ENCODE data around the gene LIN28A. TPM values are rescaled to one million over a fixed set of nuclear protein-coding genes. Genes with fewer than 3 reads are reported as not detected.
"Not testable (repeated sequence)": the region's sequence is repeated elsewhere in the genome, so short reads cannot be mapped to it uniquely, and the experiment has no call there.

Gene LIN28A, protein sequence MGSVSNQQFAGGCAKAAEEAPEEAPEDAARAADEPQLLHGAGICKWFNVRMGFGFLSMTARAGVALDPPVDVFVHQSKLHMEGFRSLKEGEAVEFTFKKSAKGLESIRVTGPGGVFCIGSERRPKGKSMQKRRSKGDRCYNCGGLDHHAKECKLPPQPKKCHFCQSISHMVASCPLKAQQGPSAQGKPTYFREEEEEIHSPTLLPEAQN
- not detected in 2 replicates for total RNA-seq (2014; rRNA removed; shearing (Covaris generic))

DNA sequence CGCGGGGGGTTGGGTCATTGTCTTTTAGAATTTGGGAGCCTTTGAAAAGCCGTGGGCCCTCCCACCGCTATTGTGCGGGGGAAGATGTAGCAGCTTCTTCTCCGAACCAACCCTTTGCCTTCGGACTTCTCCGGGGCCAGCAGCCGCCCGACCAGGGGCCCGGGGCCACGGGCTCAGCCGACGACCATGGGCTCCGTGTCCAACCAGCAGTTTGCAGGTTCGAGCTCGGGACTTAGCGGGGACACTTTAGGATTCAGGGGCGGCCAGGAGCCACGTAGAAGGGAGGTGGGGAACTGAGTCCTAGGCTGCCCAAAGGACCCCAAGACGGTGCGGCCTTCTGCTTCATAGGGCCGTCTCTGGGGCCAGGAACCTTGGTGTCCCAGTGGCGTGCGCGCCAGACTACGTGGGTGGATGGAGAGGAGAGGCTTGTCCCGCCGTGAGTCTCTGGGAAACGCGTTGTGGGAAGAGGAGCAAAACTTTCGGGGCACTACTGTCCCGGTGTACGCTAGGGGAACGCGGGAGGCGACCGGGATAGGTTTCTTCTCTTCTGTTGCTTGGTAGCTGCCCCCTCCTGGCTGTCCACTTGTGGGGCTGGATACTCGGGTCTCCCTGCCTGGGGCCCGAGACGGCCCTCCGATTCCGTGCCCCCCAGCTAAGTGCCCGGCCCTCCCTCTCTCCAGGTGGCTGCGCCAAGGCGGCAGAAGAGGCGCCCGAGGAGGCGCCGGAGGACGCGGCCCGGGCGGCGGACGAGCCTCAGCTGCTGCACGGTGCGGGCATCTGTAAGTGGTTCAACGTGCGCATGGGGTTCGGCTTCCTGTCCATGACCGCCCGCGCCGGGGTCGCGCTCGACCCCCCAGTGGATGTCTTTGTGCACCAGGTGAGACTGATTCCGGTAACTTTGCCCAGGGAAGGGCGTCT lies at the start of gene LIN28A:
Gene LIN28A, plus strand, starts transcription at position 112 of the 918 bp plus-strand sequence. Its CDS starts 75 bp downstream, at position 187.
- no peak for DNase-seq (ENCODE audit: low read depth)

DNA sequence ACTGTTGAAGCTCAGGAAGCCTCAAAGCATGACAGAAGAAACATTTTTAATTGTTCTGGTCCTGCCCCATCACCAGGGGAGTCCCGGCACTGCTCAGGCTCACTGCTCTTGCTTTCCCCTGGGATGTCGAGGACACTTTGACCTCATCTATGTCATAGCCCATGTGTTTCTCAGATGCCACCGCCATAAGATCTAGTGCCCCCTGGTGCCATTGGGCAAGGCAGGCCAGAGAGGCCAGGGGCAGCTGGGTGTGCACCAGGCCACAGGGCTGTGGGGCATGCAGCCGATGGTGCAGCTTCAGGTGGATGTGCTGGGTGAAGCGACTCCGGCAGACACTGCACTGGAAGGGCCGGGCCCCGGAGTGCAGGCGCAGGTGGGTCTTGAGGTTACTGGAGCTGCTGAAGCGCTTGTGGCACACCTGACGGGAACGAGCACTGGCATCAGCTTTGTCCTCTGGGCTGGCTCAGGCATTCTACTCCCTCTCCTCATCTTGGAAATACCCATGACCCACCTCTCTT lies 49.0 kb upstream of the LIN28A start:
- no peak for DNase-seq (ENCODE audit: low read depth)

DNA sequence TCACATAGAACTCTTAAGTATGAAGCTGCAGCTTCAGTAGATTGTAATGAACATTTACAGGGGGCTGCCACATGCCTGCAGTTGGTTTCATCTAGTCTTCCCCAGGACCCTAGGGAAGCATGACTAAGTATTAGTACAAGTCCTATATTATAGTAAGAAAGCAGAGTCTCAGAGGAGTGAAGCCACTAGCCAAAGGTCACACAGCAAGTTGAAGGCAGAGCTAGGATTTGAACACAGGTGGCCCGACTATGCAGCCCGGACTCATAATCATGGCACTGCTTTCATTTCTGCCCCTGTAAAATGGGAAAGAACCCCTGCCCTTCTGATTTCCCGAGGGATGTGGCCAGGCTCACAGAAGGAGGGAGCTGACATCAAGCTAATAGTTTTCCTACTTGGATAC lies 48.3 kb upstream of the LIN28A start:
- no peak for DNase-seq (ENCODE audit: low read depth)

DNA sequence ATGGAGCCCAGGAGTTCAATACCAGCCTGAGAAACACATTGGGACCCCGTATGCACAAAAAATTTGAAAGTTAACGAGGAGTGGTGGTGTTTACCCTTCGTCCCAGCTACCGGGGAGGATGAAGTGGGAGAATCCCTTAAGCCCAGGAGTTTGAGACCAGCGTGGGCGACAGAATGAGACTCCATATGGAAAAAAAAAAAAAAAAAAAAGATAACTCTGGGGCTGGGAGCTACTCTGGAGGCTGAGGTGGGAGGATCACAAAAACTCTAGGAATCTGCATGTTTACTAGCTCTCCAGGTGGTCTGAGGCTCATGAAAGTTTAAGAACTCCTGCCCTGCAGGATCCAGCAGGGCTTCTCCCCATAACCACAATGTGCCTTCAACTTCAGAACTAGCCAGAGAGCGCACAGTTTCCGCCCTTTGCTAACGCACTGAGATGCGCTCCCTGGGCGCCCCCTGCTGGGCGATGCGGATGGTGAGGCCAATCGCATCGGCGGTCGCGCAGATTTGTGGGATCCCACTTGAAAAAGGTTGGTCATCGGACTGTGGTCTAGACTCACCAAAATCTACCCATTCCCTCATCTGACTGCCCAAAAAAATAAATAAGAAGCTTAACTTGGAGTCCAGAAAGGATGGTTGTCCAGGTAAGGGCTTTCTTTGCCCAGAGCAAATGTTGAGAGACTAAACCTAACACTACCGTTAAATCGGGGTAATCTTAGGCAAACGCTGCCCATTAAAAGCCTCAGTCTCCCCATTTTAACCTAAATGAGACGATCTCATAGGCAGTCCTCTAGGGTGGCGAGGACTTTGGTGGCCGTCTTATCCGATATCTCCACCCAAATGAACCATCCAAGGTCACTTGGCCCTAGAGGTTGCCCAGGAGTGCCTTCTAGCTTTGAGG lies 46.8 kb upstream of the LIN28A start:
- DNase-seq (ENCODE audit: low read depth), result peak; percentile 76

DNA sequence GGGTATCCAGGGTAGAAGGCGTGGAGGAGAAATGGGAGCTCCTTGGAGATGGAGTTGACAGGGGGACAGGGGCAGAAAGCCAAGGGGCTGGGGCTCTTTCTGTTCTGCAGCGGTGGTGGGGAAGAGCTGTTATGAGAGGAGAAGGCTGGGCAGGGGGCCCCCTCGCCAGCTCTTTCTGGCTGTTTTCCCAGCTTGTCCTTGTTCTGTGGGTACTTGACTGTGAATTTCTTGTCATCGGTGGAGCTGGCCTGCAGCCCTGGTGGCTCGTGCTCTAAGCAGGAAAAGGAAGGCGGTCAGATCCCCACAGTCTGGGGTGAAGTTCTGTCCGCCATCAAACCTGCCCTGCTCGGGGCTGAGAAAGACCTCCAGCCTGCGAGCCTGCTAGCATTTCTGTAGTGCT lies 45.7 kb upstream of the LIN28A start:
- no peak for DNase-seq (ENCODE audit: low read depth)

DNA sequence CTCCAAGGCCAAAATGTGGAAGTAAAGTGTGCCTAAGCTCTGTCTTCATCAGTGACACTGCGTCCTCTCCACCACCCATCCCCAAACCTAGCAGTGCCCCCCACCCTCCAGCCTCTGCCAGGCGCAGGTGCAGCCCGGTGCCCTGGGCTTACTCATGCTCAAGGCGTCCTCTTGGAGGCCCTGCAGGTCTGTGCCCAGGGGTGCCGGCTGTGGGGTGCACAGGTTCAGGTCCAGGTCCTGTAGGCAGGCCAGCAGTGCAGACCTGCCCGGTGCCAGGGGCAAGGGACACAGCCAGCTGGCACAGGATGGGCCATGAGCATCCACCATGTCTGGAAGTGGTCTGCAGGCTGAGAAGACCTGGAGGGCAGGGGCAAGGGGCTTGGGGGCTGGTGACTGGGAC lies 43.2 kb upstream of the LIN28A start:
- DNase-seq (ENCODE audit: low read depth), result no peak

DNA sequence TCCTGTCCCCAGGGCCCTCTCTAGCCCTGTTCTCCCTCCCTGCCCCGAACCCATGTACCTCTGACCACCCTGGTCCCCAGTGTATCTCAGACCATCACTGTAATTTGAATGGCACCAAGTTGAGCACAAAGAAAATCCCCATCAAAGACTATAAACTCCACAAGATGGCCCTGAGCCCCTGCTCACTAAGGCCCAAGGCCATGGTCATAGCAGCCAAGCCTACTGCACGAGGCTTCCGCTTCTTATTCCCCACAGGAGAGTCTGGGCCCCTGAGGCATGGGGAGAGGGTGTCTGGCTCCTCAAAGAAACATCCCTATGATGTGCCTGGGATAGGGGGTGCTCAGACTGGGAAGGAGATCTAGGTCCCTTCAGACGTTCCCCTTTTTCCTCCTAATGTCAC lies 42.6 kb upstream of the LIN28A start:
- DNase-seq (ENCODE audit: low read depth), result no peak

DNA sequence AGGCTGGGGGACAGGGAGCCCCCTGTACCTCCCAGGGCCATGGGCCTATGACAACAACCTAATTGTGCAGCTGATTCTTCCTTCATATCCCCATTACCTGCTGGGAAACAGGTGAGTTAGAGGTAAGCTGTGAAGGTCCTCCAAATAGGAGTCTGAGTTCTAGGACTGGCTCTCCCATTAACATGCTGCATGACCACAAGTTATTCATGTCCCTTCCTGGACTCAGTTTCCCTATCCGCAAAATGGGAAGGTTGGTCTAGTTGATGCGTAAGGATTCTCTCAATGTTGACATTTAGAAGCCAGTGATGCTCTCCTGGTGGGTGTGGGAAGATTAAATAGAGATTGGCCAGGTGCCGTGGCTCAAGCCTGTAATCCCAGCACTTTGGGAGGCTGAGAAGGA lies 42.1 kb upstream of the LIN28A start:
- no peak for DNase-seq (ENCODE audit: low read depth)

DNA sequence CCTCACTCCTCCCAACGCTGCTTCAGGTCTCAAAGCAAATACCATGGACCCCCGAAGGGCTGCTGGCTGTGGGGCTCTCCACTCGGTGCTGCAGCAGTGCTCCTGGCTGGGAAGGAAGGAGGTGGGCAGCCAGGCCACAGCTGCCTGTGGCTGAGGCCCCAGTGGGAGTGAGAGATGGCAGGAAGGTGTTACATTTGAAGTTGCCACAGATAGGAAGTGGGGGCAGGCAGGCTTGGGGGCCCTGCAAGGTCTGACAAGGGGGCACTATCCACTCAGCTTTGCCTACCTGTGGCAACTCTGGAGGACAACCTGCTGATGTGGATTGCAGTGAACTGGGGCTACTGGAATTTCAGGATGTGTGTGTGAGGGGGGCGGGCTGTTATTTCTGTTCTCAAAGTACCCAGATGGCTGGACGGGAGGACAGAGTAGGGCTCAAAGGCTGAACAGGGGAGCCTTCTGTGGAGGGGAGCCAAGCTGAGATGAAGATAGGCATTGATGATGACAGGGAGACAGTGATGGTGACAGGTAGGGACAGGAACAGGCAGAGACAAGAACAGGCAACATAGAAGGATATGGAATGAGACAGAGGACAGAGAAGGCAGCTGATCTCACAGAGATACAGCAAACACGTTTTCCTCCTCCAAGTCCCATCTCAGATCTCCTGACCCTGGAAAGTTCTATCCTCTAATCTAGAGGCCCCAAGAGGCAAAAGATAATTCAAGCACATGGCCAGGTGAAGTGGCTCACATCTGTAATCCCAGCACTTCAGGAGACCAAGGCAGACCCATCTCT lies 39.8 kb upstream of the LIN28A start:
- DNase-seq (ENCODE audit: low read depth), result no peak

DNA sequence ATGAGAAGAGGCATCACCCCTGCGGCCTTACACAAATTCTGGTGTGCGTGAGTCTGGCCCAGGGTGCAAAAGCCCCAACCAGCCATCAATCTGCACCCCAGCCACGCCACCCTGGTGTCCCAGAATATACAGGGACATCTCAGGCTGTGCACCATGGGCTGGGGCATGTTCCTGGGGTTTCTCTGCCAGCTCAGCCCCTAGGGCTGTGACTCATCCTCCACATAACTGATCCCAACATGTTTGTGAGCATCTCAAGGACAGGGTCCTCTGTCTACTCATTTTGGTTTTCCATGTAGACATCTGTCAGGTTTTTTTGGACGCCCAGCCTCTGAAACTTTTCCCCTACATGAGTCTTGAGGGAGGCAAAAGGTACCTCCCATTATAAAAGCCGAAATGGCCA lies 38.6 kb upstream of the LIN28A start:
- DNase-seq (ENCODE audit: low read depth), result peak; percentile 75

DNA sequence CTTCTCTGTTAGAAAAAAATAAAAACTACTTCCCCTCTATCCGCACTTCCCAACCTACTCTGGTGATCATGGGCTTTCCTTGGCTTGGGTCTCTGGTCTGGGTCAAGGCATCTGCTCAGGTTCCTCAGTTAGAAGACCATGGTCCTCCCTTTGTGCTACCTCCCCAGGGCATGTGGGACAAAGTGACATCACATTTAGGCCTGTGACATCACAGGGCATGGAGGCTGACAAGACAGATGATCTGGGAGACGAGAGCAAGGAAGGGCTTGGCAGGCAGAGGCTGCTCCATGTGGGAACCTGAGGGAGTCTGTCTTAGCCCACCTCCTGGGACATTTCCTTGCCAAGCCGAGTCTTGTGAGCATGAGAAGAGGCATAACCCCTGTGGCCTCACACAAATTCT lies 38.0 kb upstream of the LIN28A start, which contains the start of gene ZNF683:
Gene ZNF683, minus strand, starts transcription at position 140 of the 400 bp plus-strand sequence. CDS start 4,179 bp downstream, outside the sequence.
- not testable (repeated sequence) for DNase-seq (ENCODE audit: low read depth)

DNA sequence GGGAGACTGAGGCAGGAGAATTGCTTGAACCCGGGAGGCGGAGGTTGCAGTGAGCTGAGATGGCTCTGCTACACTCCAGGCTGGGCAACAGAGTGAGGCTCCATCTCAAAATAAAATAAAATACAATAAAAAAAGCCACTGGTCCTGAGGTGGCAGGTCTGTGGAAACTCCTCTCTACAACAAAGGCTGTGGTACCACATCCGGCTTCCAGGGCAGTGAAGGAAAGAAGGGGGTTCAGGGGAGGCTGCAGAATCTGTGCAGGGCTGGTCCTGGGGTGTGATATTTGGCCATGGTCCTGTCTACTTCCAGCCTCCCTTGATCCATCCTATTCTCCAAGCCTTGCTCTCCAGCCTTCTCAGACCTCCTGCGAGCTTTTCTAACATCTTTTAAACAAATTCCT lies 37.3 kb upstream of the LIN28A start:
- DNase-seq (ENCODE audit: low read depth), result no peak

DNA sequence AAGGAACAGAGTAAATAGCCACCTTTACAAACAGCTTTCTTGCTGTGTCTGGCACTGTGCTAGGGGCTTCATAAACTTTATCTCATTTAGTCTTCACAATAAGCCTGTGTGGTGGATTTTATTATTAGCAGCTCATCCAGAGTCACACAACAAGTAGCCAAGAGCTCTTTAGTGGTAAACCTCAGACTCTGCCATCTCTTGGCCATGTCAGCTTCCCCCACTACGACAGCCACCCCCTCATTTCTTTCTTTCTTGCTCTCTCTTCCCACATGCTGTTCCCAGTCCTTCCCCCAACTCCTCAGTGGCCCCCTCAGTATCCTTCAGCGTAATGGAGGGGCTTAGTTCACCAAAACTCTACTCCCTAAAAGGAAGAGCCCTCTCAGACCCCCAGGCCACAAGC lies 36.8 kb upstream of the LIN28A start:
- no peak for DNase-seq (ENCODE audit: low read depth)

DNA sequence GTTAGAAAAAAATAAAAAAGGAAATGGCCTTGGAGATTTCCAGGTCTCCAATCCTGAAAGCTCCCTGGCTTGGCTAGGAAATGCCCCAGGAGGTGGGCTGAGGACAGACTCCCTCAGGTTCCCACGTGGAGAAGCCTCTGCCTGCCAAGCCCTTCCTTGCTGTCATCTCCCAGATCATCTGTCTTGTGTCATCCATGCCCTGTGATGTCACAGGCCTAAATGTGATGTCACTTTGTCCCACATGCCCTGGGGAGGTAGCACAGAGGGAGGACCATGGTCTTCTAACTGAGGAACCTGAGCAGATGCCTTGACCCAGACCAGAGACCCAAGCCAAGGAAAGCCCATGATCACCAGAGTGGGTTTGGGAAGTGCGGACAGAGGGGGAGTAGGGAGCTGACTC lies 36.3 kb upstream of the LIN28A start:
- not testable (repeated sequence) for DNase-seq (ENCODE audit: low read depth)

DNA sequence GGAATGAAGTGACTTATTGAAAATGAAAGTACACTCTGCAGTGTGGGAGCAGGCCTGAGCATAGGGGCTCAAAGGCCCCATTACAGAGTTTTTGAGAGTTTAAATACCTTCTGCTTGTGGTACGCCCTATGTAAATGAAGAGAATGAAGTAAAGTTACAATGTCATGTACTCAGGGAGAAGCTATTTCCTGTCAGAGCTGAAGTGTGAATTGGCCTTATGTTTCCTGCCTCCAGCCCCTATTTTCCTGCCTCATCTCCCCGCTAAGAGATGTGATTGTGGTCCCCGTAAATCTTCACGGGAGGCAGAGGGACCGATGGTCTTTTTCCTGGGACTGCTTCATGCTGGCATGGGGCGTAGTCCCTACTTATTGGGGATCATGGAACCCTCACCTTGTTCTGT lies 35.5 kb upstream of the LIN28A start:
- DNase-seq (ENCODE audit: low read depth), result no peak

DNA sequence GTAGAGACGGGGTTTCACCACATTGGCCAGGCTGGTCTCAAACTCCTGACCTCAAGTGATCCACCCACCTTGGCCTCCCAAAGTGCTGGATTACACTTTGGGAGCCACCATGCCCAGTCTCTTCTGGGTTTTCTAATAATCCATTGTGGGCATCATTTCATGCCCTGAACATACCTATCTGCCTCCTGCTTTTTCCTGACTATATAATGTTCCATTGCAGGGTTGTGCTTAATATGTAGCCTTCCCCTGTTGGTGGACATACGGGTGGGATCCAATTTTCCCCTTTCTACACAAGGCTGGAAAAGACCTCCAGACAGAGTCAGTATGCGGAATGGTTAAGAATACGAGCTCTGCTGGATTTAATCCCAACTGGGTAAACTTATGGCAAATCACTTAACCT lies 34.6 kb upstream of the LIN28A start:
- DNase-seq (ENCODE audit: low read depth), result no peak

DNA sequence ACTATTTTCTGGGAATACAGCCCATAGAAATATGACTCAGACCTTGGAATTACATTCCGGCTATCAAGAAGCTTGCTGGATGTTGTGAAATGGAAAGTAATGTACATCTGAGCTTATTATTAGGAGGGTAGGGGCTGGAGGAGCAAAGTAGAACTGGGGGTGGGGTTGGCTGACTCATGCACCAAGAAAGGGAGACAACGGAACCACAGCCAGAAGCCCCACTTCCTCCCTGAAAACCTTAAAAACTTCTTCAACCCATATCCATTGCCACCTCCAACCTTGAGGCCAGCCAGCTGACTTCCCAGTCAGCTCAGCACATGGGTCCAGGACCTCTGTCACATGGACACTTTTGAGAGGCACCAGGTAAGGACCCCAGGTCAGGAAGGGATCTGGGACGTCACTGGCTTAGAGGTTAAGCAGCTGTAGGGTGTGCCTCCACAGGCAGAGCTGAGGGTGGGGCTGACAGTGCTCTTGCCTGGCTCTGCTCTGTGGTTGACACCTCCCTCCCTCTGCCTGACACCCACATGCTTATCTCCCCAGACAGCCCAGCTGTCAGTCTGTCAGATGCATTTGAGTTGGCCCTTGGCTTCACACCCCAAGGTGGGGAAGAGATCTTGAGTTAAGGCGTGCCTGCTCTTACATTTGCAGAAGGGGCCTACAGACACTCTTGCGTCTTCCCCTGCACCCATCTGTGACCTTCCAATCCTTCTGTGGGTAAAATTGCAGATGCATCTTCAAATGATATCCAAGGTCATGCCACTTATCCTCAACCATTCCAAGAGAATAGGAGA lies 32.3 kb upstream of the LIN28A start:
- peak; percentile 98 for DNase-seq (ENCODE audit: low read depth)

DNA sequence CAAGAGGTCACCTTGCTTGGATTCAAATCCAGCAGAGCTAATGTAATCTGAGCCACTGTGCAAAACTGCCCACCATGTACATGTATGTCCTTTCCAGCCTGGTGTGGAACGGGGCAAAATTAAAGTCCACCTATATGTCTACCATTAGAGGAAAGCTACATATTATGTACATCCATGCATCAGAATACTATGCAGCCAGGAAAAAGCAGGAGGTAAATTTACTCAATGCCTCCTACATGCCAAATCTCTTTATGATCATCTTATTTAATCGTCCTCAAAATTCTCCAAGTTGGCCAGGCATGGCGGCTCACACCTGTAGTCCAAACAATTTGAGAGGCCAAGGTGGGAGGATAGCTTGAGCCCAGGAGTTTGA lies 31.8 kb upstream of the LIN28A start:
- DNase-seq (ENCODE audit: low read depth), result no peak

DNA sequence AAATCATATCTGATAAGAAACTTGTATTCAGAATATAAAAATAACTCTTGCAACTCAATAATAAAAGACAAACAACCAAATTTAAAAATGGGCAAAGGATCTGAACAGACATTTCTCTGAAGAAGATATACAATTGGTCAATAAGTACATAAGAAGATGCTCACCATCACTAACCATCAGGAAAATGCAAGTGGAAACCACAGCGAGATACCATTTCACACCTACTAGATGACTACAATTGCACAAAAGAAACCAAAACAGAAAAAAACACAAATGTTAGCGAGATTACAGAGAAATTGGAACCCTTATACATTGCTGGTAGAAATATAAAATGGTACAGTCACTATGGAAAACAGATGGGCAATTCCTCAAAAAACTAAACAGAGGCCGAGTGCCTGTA lies 26.5 kb upstream of the LIN28A start:
- DNase-seq (ENCODE audit: low read depth), result no peak

DNA sequence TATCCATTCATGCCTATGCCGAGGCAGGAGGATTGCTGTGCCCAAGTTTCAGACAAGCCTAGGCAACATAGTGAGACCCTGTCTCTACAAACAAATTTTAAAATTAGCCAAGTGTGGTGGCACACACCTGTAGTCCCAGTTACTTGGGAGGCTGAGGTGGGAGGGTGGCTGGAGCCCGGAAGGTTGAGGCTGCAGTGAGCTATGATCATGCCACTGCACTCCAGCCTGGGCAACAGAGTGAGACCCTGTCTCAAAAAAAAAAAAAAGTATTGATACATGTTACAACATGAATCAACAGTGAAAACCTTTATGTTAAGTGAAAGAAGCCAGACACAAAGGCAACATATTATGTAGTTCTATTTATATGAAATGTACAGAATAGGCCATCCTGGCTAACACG lies 25.6 kb upstream of the LIN28A start:
- not testable (repeated sequence) for DNase-seq (ENCODE audit: low read depth)

All from M059J (cell line).